ENCODE measurements around the gene HELZ. TPM values are rescaled to one million over a fixed set of nuclear protein-coding genes. Genes with fewer than 3 reads are reported as not detected.

HELZ gene
- total and polyA plus RNA-seq, 4 donors = 5.5 to 175 (median 27.8) TPM

- peaks cover 0 to 8% (median 1%) of the 10 kb centered on the region in 4 donors for H3K36me3 ChIP-seq (ENCODE audit: control insufficient read depth in 4 of 4, insufficient read depth in 4 of 4, low read length in 4 of 4)
- ATAC-seq (ENCODE audit: insufficient read depth, low FRiP score) = no peak
- WGBS, 2 donors = 90 to 92% methylated on average over 3 of the region's 3 CpGs
- no peak overlapping the region for H3K4me3 ChIP-seq
- TF ChIP-seq, protein P1, sequence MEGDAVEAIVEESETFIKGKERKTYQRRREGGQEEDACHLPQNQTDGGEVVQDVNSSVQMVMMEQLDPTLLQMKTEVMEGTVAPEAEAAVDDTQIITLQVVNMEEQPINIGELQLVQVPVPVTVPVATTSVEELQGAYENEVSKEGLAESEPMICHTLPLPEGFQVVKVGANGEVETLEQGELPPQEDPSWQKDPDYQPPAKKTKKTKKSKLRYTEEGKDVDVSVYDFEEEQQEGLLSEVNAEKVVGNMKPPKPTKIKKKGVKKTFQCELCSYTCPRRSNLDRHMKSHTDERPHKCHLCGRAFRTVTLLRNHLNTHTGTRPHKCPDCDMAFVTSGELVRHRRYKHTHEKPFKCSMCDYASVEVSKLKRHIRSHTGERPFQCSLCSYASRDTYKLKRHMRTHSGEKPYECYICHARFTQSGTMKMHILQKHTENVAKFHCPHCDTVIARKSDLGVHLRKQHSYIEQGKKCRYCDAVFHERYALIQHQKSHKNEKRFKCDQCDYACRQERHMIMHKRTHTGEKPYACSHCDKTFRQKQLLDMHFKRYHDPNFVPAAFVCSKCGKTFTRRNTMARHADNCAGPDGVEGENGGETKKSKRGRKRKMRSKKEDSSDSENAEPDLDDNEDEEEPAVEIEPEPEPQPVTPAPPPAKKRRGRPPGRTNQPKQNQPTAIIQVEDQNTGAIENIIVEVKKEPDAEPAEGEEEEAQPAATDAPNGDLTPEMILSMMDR (IDR thresholded peaks at IDR 0.05; ENCODE audit: control extremely low read depth, extremely low read depth) = no peak
- DNase-seq = no peak
- no peaks in the 10 kb centered on the region for H3K27me3 ChIP-seq (ENCODE audit: control insufficient read depth in 3 of 3, insufficient read depth in 3 of 3, low read length in 2 of 3)
- H3K4me1 ChIP-seq (ENCODE audit: control insufficient read depth in 5 of 5, insufficient read depth in 5 of 5, low read length in 5 of 5) = peaks cover 0 to 2% (median 0%) of the 10 kb centered on the region in 5 donors
- H3K27ac ChIP-seq (ENCODE audit: low read depth in 1 of 2, low read length in 1 of 2) = no peak overlapping the region
- H3K9ac ChIP-seq (ENCODE audit: insufficient read depth in 1 of 2, low read length in 2 of 2) = no peak overlapping the region
- no peaks in the 10 kb centered on the region for H3K9me3 ChIP-seq (ENCODE audit: control insufficient read depth in 4 of 4, insufficient read depth in 3 of 4, low read length in 3 of 4)
Measured at GRCh38 chr17:67072885-67073284, 172.1 kb downstream of the HELZ start.

- Histone ChIP-seq H3K36me3 (ENCODE audit: control insufficient read depth in 4 of 4, insufficient read depth in 4 of 4, low read length in 4 of 4) (peaks cover 0 to 8% (median 1%) of the 10 kb centered on the region in 4 donors), H3K9me3 (ENCODE audit: control insufficient read depth in 4 of 4, insufficient read depth in 3 of 4, low read length in 3 of 4) (no peaks in the 10 kb centered on the region), H3K27me3 (ENCODE audit: control insufficient read depth in 3 of 3, insufficient read depth in 3 of 3, low read length in 2 of 3) (no peaks in the 10 kb centered on the region), H3K27ac (ENCODE audit: low read depth in 1 of 2, low read length in 1 of 2) (no peak overlapping the region), H3K9ac (ENCODE audit: insufficient read depth in 1 of 2, low read length in 2 of 2) (no peak overlapping the region), H3K4me1 (ENCODE audit: control insufficient read depth in 5 of 5, insufficient read depth in 5 of 5, low read length in 5 of 5) (peaks cover 0 to 2% (median 0%) of the 10 kb centered on the region in 5 donors), H3K4me3 (no peak overlapping the region)
- TF ChIP-seq, protein P1 (IDR thresholded peaks at IDR 0.05; ENCODE audit: control extremely low read depth, extremely low read depth) = no peak
- no peak for DNase-seq
- no peak for ATAC-seq (ENCODE audit: insufficient read depth, low FRiP score)
Measured at GRCh38 chr17:67071595-67071994, 173.4 kb downstream of the HELZ start.

DNA sequence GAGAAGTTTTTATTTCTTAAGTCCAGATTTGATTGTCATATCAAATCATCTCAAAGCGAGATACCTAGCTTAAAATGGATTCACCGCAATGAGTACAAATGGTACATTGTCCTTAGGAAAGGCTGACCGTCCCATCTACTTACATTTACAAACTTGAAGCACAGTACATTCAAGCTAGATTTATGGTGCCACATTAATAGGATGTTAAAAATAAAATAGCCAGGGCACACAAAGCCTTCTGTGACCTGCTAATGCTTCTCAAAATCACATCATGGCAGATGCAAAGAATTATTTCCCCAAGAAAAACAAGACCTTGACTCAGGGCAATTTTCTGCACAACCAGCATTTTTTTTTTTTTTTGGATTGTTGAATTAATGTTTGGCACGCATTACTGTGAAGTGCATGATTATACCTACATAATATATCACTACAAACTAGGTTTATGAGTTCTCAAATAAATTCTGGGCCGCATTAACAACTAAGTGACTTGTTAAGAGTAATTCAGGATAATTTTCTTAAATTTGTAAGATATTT lies 175.3 kb downstream of the HELZ start:
- no peaks in the 10 kb centered on the region for H3K27me3 ChIP-seq (ENCODE audit: control insufficient read depth in 3 of 3, insufficient read depth in 3 of 3, low read length in 2 of 3)
- peaks cover 0 to 4% (median 1%) of the 10 kb centered on the region in 4 donors for H3K36me3 ChIP-seq (ENCODE audit: control insufficient read depth in 4 of 4, insufficient read depth in 4 of 4, low read length in 4 of 4)
- H3K27ac ChIP-seq (ENCODE audit: low read depth in 1 of 2, low read length in 1 of 2) = no peak overlapping the region
- TF ChIP-seq, protein P1 (IDR thresholded peaks at IDR 0.05; ENCODE audit: control extremely low read depth, extremely low read depth) = no peak
- WGBS, 2 donors = 98% methylated on average over 5 of the region's 5 CpGs
- peaks cover 0 to 2% (median 0%) of the 10 kb centered on the region in 5 donors for H3K4me1 ChIP-seq (ENCODE audit: control insufficient read depth in 5 of 5, insufficient read depth in 5 of 5, low read length in 5 of 5)
- no peak for DNase-seq
- no peak overlapping the region for H3K4me3 ChIP-seq
- no peaks in the 10 kb centered on the region for H3K9me3 ChIP-seq (ENCODE audit: control insufficient read depth in 4 of 4, insufficient read depth in 3 of 4, low read length in 3 of 4)
- ATAC-seq (ENCODE audit: insufficient read depth, low FRiP score) = no peak
- no peak overlapping the region for H3K9ac ChIP-seq (ENCODE audit: insufficient read depth in 1 of 2, low read length in 2 of 2)

GRCh38 chr17:67068999-67069398 lies 176.0 kb downstream of the HELZ start:
- no peaks in the 10 kb centered on the region for H3K9me3 ChIP-seq (ENCODE audit: control insufficient read depth in 4 of 4, insufficient read depth in 3 of 4, low read length in 3 of 4)
- H3K4me1 ChIP-seq (ENCODE audit: control insufficient read depth in 5 of 5, insufficient read depth in 5 of 5, low read length in 5 of 5) = peaks cover 0 to 2% (median 0%) of the 10 kb centered on the region in 5 donors
- TF ChIP-seq, protein P1 (IDR thresholded peaks at IDR 0.05; ENCODE audit: control extremely low read depth, extremely low read depth) = no peak
- H3K27me3 ChIP-seq (ENCODE audit: control insufficient read depth in 3 of 3, insufficient read depth in 3 of 3, low read length in 2 of 3) = no peaks in the 10 kb centered on the region
- H3K27ac ChIP-seq (ENCODE audit: low read depth in 1 of 2, low read length in 1 of 2) = no peak overlapping the region
- no peak overlapping the region for H3K9ac ChIP-seq (ENCODE audit: insufficient read depth in 1 of 2, low read length in 2 of 2)
- no peak overlapping the region for H3K4me3 ChIP-seq
- DNase-seq (no peak), ATAC-seq (ENCODE audit: insufficient read depth, low FRiP score) (no peak)
- H3K36me3 ChIP-seq (ENCODE audit: control insufficient read depth in 4 of 4, insufficient read depth in 4 of 4, low read length in 4 of 4) = peaks cover 0 to 4% (median 1%) of the 10 kb centered on the region in 4 donors
- WGBS, 2 donors = 59 to 81% methylated on average over 3 of the region's 3 CpGs

All from lung (tissue), 12 donors.